ENCODE measurements around the gene RAD18. TPM values are rescaled to one million over a fixed set of nuclear protein-coding genes. Genes with fewer than 3 reads are reported as not detected.

Gene RAD18
- total RNA-seq, 1 donor from 2014 or later: 17.0 TPM

DNA sequence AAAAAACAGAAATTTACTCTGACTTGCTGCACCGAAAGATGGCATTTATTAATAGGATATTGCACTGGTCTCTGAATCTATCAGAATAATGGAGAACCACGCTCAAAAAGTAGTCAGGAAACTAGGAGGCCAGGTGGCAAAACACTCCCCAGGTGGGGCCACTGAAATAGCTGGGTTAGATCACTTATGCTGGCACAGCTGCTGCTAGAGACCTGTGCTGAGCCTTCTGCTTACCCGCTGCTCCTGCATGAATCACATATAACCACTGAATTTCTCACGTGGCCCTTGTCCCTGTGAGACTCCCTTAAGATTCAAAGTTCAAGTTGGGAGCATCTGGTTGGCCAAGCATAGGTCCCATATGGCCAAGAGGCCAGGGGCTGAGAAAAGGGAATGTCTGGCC, 127.9 kb downstream of the RAD18 start:
- DNase-seq: no peak

DNA sequence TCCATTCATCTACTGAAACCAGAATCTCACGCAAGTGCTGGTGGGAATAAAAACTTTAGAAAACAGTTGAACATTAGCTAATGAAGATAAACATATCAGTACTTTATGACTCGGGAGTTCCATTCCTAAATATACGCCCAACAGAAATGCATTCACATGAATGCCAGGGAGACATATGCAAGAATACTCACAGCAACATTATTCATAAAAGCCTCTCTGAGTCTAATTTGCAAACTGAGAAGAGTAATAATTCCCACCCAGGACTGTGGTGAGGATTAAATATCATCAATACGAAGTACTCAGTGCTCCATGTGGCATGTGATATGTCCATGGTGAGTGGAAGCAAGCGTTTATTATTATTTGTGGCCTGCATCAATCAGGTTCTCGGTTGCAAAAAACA, 128.3 kb downstream of the RAD18 start:
- no peak for DNase-seq

DNA sequence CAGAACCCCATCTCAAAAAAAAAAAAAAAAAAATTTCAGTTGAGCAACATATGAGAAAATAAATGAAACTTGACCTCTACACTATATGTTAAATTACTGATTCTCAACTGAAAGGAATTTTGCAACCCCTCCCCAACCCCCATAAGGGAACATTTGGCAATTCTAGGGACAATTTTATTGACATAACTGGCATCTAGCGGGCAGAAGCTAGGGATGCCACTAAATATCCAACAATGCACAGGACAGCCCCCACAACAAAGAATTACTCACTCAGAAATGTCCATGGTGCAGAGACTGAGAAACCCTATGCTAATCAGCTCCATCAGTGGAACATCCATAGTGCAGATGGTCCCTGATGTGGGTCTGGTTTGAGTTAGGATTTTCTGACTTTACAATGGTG, 135.6 kb downstream of the RAD18 start:
- DNase-seq: no peak

Small RNAs within 50 kb of the gene (small RNA-seq; reads per million reads assigned to genes)
- gene RF00416 (ENCODE audit: low replicate concordance): not detected

Other genes with a start within 250 kb of the RAD18 start
- gene CAV3, start 229.7 kb downstream of the RAD18 start, total RNA-seq: 143 TPM
- 0.62 TPM for gene OXTR, start 193.9 kb downstream of the RAD18 start, total RNA-seq